ENCODE measurements around the gene YIPF2.

The YIPF2 gene

GRCh38 chr19:10915130-10916091 lies 13.0 kb downstream of the YIPF2 start:
- peak; percentile 47 for DNase-seq
- in situ Hi-C loops (cut with HindIII; ENCODE audit: low pct_ligation_motif_present, low pct_unique_long_range_greater_than_20kb, low sequenced_read_pairs): no loop called here

GRCh38 chr19:10913716-10914340 lies 14.6 kb downstream of the YIPF2 start:
- in situ Hi-C loops (cut with HindIII; ENCODE audit: low pct_ligation_motif_present, low pct_unique_long_range_greater_than_20kb, low sequenced_read_pairs): no loop called here
- DNase-seq: no peak

- DNase-seq: no peak
- in situ Hi-C loops (cut with HindIII; ENCODE audit: low pct_ligation_motif_present, low pct_unique_long_range_greater_than_20kb, low sequenced_read_pairs): no loop called here
These were observed 15.8 kb downstream of the YIPF2 start for GRCh38 chr19:10912619-10913018.

DNA sequence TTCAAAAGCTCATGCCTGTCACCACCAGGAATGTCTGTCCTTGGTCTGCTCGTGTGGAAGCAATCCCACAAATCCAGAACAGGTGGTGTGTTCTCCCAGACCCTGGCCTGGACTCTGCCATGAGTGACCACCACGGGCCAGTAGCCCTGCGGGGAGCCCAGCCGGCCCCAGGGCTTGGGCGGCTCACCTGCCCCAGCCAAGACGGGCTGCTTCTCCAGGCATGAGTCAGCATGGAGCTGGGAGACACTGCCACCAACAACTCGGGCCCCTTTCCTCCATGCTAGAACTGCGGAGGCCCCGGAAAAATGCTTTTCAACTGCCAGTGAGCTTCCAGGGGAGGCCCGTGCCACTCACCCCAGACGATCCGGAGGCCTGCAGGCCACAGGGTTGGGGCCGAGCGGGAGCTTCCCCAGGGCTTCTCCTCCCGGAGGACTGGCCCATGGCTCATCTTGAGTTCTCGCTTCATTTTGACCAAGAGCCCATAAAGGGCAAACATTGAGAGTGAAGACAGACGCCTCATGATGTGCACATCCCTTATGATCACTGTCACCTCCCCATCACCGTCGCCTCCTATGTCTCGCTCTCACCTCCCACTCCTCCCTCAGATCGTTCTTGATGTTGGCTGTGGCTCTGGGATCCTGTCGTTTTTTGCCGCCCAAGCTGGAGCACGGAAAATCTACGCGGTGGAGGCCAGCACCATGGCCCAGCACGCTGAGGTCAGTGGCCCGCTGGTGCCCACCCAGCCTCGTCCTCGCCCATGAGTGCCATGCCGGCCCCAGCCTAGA lies 16.7 kb downstream of the YIPF2 start:
- in situ Hi-C loops (cut with HindIII; ENCODE audit: low pct_ligation_motif_present, low pct_unique_long_range_greater_than_20kb, low sequenced_read_pairs): no loop called here
- no peak for DNase-seq

DNA sequence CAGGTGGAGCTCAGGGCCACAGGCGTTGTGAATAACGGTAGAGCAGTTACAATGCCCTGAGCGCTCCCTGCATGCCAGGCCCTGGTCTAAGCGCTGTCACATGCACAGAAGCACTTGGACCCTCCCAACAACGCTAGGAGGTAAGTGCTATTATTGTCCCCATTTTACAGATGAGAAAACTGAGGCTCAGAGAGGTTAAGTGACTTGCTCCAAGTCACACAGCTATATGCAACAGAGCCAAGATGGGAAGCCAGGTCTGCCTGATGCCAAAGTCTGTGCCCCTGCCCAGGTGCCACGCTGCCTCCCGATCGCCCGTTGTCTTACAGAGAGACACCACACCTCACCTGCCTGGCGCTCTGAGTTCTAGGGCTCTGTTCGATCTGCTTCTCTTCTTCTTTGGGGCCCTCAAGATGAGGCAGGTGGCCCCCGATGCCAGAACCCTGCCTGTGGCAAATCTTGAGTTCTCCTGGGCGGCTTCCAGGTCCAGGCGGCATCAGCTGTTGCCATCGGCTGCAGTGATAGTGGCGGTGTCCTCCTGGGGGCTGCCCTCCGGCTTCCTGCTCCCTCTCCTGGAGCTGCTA lies 20.0 kb downstream of the YIPF2 start:
- DNase-seq: no peak
- in situ Hi-C loops (cut with HindIII; ENCODE audit: low pct_ligation_motif_present, low pct_unique_long_range_greater_than_20kb, low sequenced_read_pairs): no loop called here

DNA sequence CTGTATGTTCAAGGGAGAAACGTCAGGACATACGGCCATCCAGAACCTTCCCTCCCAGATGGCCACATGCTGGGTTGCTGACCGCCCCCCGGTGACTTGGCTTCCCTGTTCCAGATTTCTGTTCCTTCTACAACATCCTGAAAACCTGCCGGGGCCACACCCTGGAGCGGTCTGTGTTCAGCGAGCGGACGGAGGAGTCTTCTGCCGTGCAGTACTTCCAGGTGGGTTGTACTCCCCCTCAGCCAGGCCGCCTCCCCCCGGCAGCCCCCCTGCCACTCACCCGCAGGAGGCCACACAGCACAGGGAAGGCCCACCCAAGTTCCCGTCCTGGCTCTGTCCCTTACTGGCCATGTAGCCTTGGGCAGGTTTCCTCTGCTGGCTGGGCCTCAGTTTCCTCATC lies 20.5 kb downstream of the YIPF2 start:
- no peak for DNase-seq
- in situ Hi-C loops (cut with HindIII; ENCODE audit: low pct_ligation_motif_present, low pct_unique_long_range_greater_than_20kb, low sequenced_read_pairs): no loop called here

- in situ Hi-C loops (cut with HindIII; ENCODE audit: low pct_ligation_motif_present, low pct_unique_long_range_greater_than_20kb, low sequenced_read_pairs): no loop called here
These were observed 29.2 kb downstream of the YIPF2 start for GRCh38 chr19:10899151-10899653.

GRCh38 chr19:10898633-10899032 lies 29.8 kb downstream of the YIPF2 start:
- no peak for DNase-seq
- in situ Hi-C loops (cut with HindIII; ENCODE audit: low pct_ligation_motif_present, low pct_unique_long_range_greater_than_20kb, low sequenced_read_pairs): no loop called here

More at GRCh38 chr19:10899151-10899653, 29.2 kb downstream of the YIPF2 start:
- no peak for DNase-seq

GRCh38 chr19:10896851-10897526 lies 31.4 kb downstream of the YIPF2 start:
- no peak for DNase-seq
- in situ Hi-C loops (cut with HindIII; ENCODE audit: low pct_ligation_motif_present, low pct_unique_long_range_greater_than_20kb, low sequenced_read_pairs): no loop called here

- no peak for DNase-seq
- in situ Hi-C loops (cut with HindIII; ENCODE audit: low pct_ligation_motif_present, low pct_unique_long_range_greater_than_20kb, low sequenced_read_pairs): no loop called here
These were observed 32.5 kb downstream of the YIPF2 start for GRCh38 chr19:10895920-10896319.

GRCh38 chr19:10895363-10895762 lies 33.1 kb downstream of the YIPF2 start:
- no peak for DNase-seq
- in situ Hi-C loops (cut with HindIII; ENCODE audit: low pct_ligation_motif_present, low pct_unique_long_range_greater_than_20kb, low sequenced_read_pairs): no loop called here

DNA sequence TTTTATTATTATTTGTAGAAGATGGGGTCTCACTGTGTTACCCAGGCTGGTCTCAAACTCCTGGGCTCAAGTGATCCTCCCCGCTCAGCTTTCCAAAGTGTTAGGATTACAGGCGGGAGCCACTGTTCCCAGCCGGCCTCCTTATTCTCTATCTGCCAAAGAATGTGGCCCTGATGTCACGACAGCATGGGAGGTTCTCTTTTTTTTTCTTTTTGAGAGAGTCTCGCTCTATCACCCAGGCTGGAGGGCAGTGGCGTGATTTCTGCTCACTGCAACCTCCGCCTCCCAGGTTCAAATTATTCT lies 33.6 kb downstream of the YIPF2 start:
- DNase-seq: no peak
- in situ Hi-C loops (cut with HindIII; ENCODE audit: low pct_ligation_motif_present, low pct_unique_long_range_greater_than_20kb, low sequenced_read_pairs): no loop called here

- no peak for DNase-seq
These were observed 36.2 kb downstream of the YIPF2 start for GRCh38 chr19:10892256-10892655.

DNA sequence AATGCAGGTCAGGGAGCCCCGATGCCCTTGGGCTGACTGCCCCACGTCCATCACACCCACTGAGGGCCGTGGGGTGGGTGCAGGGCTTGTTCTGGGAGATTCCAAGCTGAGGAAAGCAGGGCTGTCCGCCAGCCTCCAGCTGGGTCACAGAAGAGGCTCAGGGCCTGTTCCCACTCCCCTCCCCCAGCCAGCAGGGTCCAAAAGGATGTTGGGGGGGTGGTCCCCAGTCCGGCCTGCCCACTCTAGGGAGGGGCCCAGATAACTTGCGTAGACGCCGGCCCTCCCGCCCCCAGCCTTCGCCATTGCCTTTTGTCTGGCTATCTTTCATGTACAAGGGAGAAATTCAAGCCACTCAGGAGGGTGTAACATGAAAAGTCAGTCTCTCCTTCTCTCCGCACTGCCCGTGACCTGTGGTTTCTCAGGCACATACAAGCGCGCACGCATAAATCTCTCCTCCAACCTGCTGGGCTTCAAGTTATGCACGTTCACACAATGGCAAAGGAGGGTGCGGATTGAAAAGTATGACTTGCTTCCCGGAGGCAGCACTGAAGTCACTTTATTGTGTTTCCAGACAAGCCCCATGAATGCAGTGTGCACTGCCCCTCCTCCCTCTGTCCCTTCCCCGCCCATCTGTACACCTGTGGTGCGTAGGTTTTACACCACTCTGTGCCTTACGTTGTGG lies 36.9 kb downstream of the YIPF2 start:
- in situ Hi-C loops (cut with HindIII; ENCODE audit: low pct_ligation_motif_present, low pct_unique_long_range_greater_than_20kb, low sequenced_read_pairs): no loop called here
- no peak for DNase-seq

More at GRCh38 chr19:10892256-10892655, 36.2 kb downstream of the YIPF2 start:
- in situ Hi-C loops (cut with HindIII; ENCODE audit: low pct_ligation_motif_present, low pct_unique_long_range_greater_than_20kb, low sequenced_read_pairs): no loop called here

- no peak for DNase-seq
- in situ Hi-C loops (cut with HindIII; ENCODE audit: low pct_ligation_motif_present, low pct_unique_long_range_greater_than_20kb, low sequenced_read_pairs): no loop called here
These were observed 38.6 kb downstream of the YIPF2 start for GRCh38 chr19:10889880-10890279.

DNA sequence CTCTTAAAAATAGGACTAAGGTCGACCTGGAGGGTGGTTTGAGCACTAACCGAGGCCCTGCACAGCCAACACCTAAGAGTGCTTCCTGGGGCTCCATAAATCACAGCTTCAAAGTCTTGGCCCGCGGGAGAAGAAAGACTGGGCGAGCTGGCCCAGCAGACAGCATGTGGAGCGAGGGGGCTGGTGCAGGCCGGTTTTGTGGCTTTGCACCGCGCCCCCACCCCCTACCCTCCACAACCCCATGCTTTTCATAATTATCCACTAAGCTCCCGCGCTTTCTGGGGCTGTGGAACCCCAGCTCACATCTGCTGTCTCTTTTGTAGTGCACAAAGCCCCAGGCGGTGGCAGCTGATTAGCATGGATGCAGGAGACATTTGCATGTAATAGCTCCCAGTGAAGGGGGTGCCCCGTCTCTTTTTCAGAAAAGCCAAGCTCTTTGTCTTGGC lies 40.0 kb downstream of the YIPF2 start:
- DNase-seq: no peak
- in situ Hi-C loops (cut with HindIII; ENCODE audit: low pct_ligation_motif_present, low pct_unique_long_range_greater_than_20kb, low sequenced_read_pairs): no loop called here

GRCh38 chr19:10887616-10888367 lies 40.6 kb downstream of the YIPF2 start:
- no peak for DNase-seq
- in situ Hi-C loops (cut with HindIII; ENCODE audit: low pct_ligation_motif_present, low pct_unique_long_range_greater_than_20kb, low sequenced_read_pairs): no loop called here
